Right lobe of liver (tissue), 4 donors: ENCODE measurements around the gene NFIB.

Experiments used
- CTCF ChIP-seq, 4 donors: fragments of 200-600 bp in 3 of 4; fragments of 450-650 bp in 1 of 4; IDR thresholded peaks; one replicate each; pipeline versions ENCODE4 v1.5.1 to v1.8.0; 2016 to 2022; ENCODE audit warnings: antibody characterized with exemption in 4 of 4, mild to moderate bottlenecking in 2 of 4
- POLR2A ChIP-seq: fragments of 450-650 bp; IDR thresholded peaks from one replicate; pipeline ENCODE4 v1.6.1; 2017; ENCODE audit warnings: antibody characterized with exemption, mild to moderate bottlenecking
- donor health status: DM: no; HTN: no; CAD: no.
- donor health status: DM: no; HTN: no; CAD: no.
- donor health status: DM: no; HTN: yes; CAD: no.

DNA sequence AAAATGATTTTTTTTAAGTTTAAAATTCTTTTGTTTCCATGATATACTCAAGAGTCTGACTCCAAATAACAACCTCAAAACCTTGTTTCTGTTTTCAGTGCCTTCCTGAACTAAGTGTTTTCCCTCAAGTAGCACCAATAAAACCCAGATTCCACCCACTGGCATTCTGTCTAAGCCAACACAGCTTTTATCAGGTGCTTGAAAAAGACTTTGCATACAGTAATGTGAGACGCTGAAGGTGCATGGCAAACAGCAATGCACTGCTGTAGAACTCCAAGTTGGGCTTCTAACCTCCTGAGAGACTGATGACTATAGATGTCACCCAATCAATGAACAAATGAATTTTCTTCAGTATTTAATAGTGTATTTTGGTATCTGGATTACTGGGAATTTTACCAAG, 95.7 kb downstream of the NFIB start:
- TF ChIP-seq CTCF (IDR thresholded peaks at IDR 0.05) (no peak), POLR2A (no peak)
